ENCODE results near the gene ST6GAL2.

The ST6GAL2 gene

GRCh38 chr2:106831241-106831640 is 54.7 kb downstream of the ST6GAL2 start:
- no peak overlapping the region for H3K4me3 ChIP-seq (replicated peaks in 1 of 2; ENCODE audit: low read depth in 2 of 2, low read length in 2 of 2)
- DNase-seq (ENCODE audit: low read depth in 2 of 2), result no peak
- TF ChIP-seq CTCF (IDR thresholded peaks at IDR 0.05; ENCODE audit: low read depth, low read length), result no peak

DNA sequence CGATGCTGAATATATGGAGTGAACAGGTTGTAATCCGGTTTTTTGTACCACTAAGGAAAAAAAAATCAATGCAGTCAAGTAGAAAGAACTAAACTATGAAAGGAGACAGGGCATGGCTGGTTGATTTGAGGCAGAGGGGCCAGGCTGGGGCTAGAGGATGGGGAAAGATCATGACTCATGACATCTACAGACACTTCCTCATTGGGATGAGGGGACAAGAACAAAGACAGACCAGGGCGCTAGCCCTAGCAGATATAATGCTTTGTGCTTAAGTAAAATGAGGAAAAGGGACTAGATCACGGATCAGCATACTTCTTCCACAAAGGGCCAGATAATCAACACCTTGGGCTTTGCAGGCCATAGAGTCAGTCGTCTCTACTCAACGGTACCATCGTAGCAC is 55.8 kb downstream of the ST6GAL2 start:
- H3K4me3 ChIP-seq (replicated peaks in 1 of 2; ENCODE audit: low read depth in 2 of 2, low read length in 2 of 2), result no peak overlapping the region
- no peak for TF ChIP-seq CTCF (IDR thresholded peaks at IDR 0.05; ENCODE audit: low read depth, low read length)
- DNase-seq (ENCODE audit: low read depth in 2 of 2), result no peak

- no peak for TF ChIP-seq CTCF (IDR thresholded peaks at IDR 0.05; ENCODE audit: low read depth, low read length)
- no peak overlapping the region for H3K4me3 ChIP-seq (replicated peaks in 1 of 2; ENCODE audit: low read depth in 2 of 2, low read length in 2 of 2)
- no peak for DNase-seq (ENCODE audit: low read depth in 2 of 2)
These were observed 57.8 kb downstream of the ST6GAL2 start for GRCh38 chr2:106828119-106828518.

DNA sequence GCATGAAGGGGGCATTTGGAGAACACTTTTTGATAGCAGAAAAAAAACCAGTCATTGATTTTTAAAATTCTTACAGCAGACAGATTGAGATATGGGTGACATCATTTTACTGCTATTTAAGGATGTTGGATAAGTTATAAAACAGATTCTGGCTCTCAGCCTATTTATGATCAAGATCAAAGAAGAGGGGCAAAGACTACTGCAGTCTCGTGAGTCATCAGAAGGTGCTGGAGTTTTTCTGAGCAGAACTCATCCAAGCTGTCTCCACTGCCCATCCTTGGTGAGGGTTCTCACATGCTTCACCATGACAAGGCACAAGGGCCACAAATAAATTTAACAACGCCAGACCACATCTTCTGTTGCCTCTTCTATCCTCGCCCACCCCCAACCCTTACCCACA is 58.8 kb downstream of the ST6GAL2 start:
- no peak for DNase-seq (ENCODE audit: low read depth in 2 of 2)
- no peak for TF ChIP-seq CTCF (IDR thresholded peaks at IDR 0.05; ENCODE audit: low read depth, low read length)
- no peak overlapping the region for H3K4me3 ChIP-seq (replicated peaks in 1 of 2; ENCODE audit: low read depth in 2 of 2, low read length in 2 of 2)

GRCh38 chr2:106825161-106825560 is 60.8 kb downstream of the ST6GAL2 start:
- TF ChIP-seq CTCF (IDR thresholded peaks at IDR 0.05; ENCODE audit: low read depth, low read length), result no peak
- peak in 1 of 2 donors; percentile 2 for DNase-seq (ENCODE audit: low read depth in 2 of 2)
- no peak overlapping the region for H3K4me3 ChIP-seq (replicated peaks in 1 of 2; ENCODE audit: low read depth in 2 of 2, low read length in 2 of 2)

DNA sequence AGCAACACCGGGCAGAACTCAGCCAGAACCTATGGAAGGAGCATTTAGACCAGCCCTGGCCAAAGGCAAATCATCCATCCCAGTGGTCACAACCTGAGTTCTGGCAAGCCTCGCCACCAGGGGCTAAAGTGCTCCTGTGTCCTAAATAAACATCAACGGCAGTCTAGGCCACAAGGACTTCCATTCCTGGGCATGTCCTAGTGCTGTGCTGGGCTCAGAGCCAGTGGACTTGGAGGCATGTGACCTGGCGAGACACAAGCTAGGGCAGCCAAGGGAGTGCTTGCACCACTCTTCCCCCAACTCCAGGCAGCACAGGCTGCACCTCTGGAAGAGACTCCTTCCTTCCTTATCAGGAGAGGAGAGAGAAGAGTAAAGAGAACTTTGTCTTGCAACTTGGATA is 69.0 kb downstream of the ST6GAL2 start:
- no peak for TF ChIP-seq CTCF (IDR thresholded peaks at IDR 0.05; ENCODE audit: low read depth, low read length)
- no peak for DNase-seq (ENCODE audit: low read depth in 2 of 2)
- no peak overlapping the region for H3K4me3 ChIP-seq (replicated peaks in 1 of 2; ENCODE audit: low read depth in 2 of 2, low read length in 2 of 2)

- H3K4me3 ChIP-seq (replicated peaks in 1 of 2; ENCODE audit: low read depth in 2 of 2, low read length in 2 of 2), result no peak overlapping the region
- no peak for TF ChIP-seq CTCF (IDR thresholded peaks at IDR 0.05; ENCODE audit: low read depth, low read length)
- no peak for DNase-seq (ENCODE audit: low read depth in 2 of 2)
These were observed 73.1 kb downstream of the ST6GAL2 start for GRCh38 chr2:106812841-106813240.
